ENCODE measurements around the gene TMEM132D. TPM values are rescaled to one million over a fixed set of nuclear protein-coding genes. Genes with fewer than 3 reads are reported as not detected.

TMEM132D gene
- total RNA-seq, 1 donor from 2014 or later = 0.06 TPM

DNA sequence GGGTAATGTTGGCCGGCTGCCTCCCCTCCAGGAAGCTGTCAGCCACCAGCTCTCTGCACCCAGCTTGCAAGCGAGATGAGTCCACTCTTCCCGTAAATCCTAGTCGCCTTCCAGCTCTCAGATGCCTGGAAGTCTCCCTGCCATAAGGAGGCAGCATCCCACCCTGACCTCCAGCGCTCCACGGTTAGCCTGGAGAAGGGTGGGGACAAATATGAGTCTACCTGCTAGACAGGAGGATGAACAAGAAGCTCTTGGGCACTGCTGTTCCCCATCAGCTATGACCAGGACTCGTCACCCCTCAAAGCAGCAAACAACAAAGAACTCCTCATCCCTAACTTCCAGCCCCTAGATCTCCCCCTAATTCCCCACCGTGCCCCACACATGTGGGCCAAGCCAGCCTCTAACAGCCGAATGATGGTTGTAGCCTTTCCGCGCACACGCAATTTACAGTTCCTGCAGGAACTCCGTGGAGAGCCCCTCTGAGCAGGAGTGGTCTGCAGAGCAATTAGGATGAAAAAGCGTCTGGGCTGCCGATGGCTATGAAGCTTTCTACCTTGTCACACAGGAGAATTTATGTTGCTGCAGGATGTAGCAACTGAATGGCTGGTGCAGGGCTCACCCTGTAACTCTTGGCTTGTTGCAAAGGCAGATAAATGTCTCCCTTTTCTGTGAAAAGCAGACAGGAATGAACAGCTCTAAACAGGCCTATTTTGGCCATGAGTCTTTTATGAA is 869.1 kb downstream of the TMEM132D start:
- TF ChIP-seq, protein P1, sequence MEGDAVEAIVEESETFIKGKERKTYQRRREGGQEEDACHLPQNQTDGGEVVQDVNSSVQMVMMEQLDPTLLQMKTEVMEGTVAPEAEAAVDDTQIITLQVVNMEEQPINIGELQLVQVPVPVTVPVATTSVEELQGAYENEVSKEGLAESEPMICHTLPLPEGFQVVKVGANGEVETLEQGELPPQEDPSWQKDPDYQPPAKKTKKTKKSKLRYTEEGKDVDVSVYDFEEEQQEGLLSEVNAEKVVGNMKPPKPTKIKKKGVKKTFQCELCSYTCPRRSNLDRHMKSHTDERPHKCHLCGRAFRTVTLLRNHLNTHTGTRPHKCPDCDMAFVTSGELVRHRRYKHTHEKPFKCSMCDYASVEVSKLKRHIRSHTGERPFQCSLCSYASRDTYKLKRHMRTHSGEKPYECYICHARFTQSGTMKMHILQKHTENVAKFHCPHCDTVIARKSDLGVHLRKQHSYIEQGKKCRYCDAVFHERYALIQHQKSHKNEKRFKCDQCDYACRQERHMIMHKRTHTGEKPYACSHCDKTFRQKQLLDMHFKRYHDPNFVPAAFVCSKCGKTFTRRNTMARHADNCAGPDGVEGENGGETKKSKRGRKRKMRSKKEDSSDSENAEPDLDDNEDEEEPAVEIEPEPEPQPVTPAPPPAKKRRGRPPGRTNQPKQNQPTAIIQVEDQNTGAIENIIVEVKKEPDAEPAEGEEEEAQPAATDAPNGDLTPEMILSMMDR (conservative IDR thresholded peaks at IDR 0.05; ENCODE audit: low read depth, low read length) = no peak
- H3K4me3 ChIP-seq (ENCODE audit: low read depth, low read length) = no peak overlapping the region
- DNase-seq (ENCODE audit: low read depth) = no peak

DNA sequence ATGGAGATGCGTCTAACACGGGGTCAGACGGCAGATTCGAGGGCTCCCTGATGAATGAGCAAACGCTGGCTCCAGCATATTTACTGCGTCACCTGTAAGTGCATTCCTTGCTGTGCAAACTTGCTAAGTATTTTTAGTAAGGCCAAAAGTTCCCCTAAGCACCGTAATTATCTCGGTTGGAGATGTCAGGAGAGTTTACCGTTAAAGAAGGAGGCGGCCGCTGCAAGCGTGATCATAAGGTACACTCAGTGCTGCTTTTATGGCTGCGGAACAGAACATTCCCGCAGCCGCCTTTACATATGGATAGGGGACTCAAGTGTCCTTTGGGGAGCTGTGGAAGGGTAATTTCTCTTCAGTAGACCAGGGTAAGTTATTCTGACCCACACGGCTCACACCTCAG is 875.0 kb downstream of the TMEM132D start:
- TF ChIP-seq, protein P1 (conservative IDR thresholded peaks at IDR 0.05; ENCODE audit: low read depth, low read length) = no peak
- no peak for DNase-seq (ENCODE audit: low read depth)
- no peak overlapping the region for H3K4me3 ChIP-seq (ENCODE audit: low read depth, low read length)

DNA sequence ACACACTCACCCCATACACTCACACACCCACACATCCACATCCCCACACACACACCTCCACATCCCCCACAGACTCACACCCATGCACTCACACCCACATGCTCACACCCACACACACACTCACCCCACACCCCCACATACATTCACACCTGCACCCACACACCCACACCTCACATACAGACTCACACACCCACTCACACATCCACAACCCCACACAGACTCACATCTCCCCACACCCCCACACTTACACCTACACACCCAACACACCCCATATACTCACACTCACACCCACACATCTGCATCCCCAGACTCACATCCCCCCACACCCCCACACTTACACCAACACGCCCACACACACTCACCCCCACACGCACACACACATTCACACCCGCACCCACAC is 878.8 kb downstream of the TMEM132D start:
- H3K4me3 ChIP-seq (ENCODE audit: low read depth, low read length) = no peak overlapping the region
- TF ChIP-seq, protein P1 (conservative IDR thresholded peaks at IDR 0.05; ENCODE audit: low read depth, low read length) = no peak
- no peak for DNase-seq (ENCODE audit: low read depth)
